ENCODE data around the gene PRKACA.

DNA sequence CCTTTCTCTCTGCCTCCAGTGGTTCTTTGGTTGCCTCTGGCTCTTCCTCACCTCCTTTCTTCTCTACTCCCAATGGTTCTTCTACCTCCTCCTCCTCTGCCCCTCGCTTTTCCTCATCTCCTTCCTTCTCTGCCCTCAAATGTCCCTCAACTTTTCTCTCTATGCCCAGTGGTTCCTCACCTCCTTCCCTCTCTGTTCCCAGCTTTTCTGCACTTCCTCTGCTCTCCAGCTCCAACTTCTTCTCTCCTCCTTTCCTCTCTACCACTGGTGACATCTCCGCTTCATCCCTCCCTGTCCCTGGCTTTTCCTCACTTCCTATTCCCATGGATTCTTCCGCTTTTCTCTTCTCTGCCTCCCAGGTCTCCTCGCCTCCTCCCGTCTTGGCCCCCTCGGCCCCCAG, 63.5 kb downstream of the PRKACA start:
- TF ChIP-seq, protein P1, sequence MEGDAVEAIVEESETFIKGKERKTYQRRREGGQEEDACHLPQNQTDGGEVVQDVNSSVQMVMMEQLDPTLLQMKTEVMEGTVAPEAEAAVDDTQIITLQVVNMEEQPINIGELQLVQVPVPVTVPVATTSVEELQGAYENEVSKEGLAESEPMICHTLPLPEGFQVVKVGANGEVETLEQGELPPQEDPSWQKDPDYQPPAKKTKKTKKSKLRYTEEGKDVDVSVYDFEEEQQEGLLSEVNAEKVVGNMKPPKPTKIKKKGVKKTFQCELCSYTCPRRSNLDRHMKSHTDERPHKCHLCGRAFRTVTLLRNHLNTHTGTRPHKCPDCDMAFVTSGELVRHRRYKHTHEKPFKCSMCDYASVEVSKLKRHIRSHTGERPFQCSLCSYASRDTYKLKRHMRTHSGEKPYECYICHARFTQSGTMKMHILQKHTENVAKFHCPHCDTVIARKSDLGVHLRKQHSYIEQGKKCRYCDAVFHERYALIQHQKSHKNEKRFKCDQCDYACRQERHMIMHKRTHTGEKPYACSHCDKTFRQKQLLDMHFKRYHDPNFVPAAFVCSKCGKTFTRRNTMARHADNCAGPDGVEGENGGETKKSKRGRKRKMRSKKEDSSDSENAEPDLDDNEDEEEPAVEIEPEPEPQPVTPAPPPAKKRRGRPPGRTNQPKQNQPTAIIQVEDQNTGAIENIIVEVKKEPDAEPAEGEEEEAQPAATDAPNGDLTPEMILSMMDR (conservative IDR thresholded peaks at IDR 0.05; ENCODE audit: low read length): no peak
- no peak for TF ChIP-seq EZH2phosphoT487 (IDR thresholded peaks at IDR 0.05; ENCODE audit: borderline replicate concordance, low read depth, low read length)

All from OCI-LY7 (cell line).